ENCODE measurements around the gene ENTPD6.

- TF ChIP-seq EP300 (IDR thresholded peaks at IDR 0.05; ENCODE audit: borderline replicate concordance) (no peak), YY1 (IDR thresholded peaks at IDR 0.05; ENCODE audit: low read depth) (no peak), REST (IDR thresholded peaks at IDR 0.05; ENCODE audit: low read depth) (no peak), RAD21 (IDR thresholded peaks at IDR 0.05; ENCODE audit: low read depth) (no peak), NFIC (IDR thresholded peaks at IDR 0.05) (no peak), TCF12 (IDR thresholded peaks at IDR 0.05; ENCODE audit: low read depth) (no peak), ZBTB7A (IDR thresholded peaks at IDR 0.05; ENCODE audit: low read depth) (no peak), CREB1 (IDR thresholded peaks at IDR 0.05; ENCODE audit: low read depth) (no peak), EGR1 (IDR thresholded peaks at IDR 0.05) (no peak), CEBPB (IDR thresholded peaks at IDR 0.05) (no peak), TAF1 (IDR thresholded peaks at IDR 0.05; ENCODE audit: low read depth) (no peak), FOXM1 (IDR thresholded peaks at IDR 0.05; ENCODE audit: borderline replicate concordance, low read depth) (no peak)
- TF ChIP-seq, protein P1, sequence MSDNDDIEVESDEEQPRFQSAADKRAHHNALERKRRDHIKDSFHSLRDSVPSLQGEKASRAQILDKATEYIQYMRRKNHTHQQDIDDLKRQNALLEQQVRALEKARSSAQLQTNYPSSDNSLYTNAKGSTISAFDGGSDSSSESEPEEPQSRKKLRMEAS (IDR thresholded peaks at IDR 0.05): no peak
- TF ChIP-seq, protein P2, sequence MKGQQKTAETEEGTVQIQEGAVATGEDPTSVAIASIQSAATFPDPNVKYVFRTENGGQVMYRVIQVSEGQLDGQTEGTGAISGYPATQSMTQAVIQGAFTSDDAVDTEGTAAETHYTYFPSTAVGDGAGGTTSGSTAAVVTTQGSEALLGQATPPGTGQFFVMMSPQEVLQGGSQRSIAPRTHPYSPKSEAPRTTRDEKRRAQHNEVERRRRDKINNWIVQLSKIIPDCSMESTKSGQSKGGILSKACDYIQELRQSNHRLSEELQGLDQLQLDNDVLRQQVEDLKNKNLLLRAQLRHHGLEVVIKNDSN (IDR thresholded peaks at IDR 0.05): no peak
These were observed 35.0 kb upstream of the ENTPD6 start for GRCh38 chr20:25160467-25160866.
